GM18499 (cell line): ENCODE results near the gene VPREB1.
"Not testable (repeated sequence)": the region's sequence is repeated elsewhere in the genome, so short reads cannot be mapped to it uniquely, and the experiment has no call there.

Source experiments
- ATAC-seq: cut with Tn5 transposase; IDR thresholded peaks from one replicate; pipeline ENCODE4 v1.9.1; 2021; ENCODE audit warnings: moderate number of reproducible peaks; ENCODE audit not compliant: insufficient read depth, unreplicated experiment

Gene VPREB1

DNA sequence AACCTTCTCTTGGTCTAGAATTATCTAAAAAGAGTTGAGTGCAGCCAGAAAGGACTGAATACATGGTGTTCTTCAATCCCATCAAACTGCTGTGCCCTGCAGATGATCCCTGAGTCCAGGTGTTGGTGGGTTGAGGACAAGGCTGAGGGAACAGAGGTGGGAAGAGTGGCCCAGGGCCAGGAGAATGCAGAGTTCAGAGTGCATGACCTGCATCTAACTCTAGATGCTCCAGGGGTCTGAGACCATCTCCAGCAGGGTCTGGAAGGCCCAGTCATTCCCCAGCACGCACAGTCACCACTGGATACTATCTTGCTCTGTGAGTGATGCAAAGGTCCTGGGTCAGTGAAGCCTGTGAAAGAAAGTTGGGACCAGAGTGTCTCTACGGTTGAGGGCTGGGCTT is 2.1 kb upstream of the VPREB1 start:
- ATAC-seq: no peak

DNA sequence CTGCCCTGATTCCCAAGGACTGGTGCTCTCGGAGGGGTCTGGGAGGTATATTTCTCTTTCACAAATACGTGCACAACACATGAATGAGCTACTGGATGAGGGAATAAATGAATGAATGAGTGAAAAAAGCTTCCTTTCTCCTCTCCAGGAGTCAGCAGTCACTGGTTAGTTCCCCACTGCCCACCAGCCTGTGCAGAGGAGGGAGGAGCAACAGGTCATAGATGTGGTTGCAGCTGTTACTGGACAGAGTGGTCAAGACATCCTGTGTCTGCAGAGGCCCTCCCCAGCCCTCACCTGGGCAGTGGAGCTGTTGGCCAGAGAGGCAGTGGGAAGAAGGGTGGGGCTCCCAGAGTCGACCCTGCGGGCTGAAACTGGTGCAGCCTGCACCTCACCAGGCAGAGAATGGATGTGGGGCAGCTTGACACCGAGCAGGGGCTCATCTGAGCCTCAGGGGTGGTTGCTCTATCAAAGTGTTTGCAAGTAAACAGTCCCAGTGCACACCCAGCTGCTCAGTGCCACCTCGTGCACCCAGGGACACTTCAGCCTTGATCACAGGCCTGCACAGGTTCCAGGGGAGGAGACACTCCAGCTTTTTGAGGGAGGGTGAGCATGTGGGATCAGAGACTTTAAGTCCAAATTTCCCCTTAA is 1.4 kb upstream of the VPREB1 start:
- ATAC-seq: no peak

DNA sequence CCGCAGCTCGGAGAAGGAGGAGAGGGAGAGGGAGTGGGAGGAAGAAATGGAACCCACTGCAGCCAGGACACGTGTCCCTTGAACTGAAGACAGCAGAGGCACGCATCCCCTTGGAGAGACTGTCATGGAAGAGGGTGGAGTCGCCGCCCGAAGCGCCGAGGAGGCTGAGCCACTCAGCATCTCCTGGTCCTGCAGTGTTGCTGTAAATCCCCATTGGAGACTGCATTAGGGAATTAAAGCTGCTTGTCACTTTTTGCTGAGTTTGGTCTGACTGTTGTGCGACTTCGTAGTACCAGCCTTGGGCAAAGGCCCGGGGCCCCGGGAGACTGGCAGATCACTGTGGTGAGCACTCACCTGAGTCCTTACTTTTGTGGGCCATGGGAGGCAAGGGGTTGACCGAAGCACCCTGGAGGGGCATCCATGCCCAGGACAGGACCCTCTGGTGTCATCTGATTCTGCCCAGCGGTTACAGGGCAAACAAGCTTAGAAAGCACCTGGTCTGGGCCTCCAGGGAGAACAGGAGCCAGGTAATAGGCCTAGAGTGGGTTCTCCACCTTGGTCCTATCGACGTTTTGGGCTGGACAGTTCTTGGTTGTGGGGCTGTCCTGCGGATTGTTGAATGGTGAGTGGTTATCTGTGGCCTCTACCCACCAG is 797 bp downstream of the VPREB1 start:
- ATAC-seq: no peak

DNA sequence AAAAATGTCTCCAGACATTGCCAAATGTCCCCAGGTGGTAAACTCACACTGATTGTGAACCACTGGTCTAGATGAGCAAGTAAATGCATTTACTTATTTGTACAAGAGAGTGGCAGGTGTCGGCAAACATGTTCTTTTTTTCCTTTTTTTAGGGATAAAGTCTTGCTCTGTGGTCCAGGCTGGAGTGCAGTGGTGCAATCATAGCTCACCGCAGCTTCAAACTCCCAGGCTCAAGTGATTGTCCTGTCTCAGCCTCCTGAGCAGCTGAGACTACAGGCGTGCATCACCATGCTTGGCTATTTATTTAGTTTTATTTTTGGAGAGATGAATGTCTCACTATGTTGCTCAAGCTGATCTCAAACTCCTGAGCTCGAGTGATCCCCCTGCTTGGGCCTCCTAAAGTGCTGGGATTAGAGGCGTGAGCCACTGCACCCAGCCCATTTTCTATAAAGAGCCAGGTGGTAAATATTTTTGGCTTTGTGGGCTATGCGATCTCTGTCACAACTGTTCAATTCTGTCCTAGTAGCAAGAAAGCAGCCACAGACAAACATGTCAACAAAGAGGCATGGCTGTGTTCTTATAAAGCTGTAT is 1.4 kb downstream of the VPREB1 start:
- no peak for ATAC-seq

DNA sequence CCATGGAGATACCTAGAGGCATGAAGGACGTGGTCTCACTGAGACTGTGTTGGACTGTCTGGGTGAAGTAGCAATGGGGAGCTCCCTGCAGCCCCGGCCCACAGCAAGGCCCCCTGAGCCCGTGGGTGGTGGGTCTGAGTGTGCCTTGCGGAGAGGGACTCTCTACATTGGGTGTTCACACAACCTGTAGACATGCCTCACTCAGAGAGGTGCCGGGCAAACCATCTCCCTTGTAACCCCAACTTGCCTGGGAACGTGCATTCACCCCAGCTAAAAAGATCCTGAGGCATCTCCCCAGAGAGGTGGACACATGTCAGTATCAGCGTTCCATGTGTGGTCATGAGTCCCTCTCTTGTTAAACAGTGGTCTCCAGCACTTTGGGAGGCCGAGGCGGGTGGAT is 2.1 kb downstream of the VPREB1 start:
- no peak for ATAC-seq

DNA sequence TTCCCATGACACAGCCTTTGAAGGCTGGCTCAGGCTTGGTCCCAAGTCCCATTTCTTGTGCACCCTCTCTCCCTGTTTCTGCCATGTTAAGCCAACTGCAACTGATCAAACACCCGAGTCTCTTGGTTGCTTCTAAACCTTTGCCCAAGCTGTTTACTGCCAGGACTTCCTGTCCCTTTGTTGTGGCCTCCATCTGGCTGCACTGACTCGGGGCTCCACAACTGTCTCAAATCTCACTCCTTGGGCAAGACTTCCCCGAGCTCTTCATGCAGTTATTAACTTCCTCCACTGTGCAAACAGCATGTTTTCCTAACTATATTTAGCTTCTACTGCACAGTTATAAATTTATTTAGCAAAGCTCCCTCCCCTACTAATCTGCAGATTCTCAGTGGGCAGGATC is 4.3 kb downstream of the VPREB1 start:
- no peak for ATAC-seq

DNA sequence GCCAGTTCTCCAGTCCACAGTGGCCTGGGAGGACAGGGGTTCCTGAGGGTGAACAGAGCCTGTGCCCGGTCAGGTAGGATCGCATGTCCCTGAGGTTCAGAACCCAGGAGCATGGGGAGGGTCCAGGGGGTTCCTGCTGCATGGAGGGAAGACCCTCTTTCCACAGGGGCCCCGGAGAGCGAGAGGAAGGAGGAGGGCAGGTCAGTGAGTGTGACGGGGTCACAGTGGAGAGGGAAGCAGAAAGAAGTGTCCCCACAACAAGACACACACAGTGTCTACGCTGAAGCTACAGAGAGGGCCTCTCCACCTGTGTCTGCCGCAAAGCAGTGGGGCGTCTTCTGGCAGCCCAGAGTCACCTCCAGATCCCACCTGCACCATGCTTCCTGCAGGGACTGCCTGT is 6.1 kb downstream of the VPREB1 start:
- not testable (repeated sequence) for ATAC-seq

DNA sequence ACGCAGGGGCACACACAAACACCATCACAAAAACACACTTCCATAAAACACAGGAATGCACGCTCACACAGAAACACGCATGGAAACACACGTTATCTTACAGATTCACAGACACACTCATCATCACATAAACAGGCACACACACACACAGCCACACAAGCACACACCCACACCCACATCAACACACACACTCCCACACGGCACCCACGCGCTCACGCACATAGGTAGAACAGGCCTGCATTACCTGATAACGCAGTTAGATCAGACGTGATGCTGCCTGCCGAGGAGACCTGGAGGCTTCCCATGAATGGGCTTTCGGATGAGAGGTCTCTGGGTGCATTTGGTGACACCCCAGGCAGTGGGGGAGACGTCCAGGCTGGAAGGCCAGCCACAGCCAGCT is 11.5 kb downstream of the VPREB1 start:
- not testable (repeated sequence) for ATAC-seq

DNA sequence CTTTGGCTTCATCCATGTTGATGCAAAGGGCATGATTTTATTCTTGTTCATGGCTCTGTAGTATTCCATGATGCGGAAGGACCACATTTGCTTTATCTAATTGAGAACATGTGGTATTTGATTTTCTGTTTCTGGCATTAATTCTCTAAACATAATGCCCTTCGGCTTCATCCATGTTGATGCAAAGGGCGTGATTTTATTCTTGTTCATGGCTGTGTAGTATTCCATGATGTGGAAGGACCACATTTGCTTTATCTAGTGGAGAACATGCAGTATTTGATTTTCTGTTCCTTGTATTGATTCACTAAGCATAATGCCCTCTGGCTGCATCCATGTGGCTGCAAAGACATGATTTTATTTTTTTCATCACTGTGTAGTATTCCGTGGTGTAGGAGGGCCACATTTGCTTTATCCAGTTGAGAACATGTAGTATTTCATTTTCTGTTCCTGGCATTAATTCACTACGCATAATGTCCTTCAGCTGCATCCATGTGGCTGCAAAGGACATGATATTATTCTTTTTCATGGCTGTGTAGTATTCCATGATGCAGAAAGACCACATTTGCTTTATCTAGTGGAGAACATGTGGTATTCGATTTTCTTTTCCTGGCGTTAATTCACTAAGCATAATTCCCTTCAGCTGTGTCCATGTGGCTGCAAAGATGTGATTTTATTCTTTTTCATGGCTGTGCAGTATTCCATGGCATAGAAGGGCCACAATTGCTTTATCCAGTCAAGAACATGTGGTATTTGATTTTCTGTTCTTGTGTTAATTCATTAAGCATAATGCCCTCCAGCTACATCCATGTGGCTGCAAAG is 14.2 kb downstream of the VPREB1 start:
- not testable (repeated sequence) for ATAC-seq

DNA sequence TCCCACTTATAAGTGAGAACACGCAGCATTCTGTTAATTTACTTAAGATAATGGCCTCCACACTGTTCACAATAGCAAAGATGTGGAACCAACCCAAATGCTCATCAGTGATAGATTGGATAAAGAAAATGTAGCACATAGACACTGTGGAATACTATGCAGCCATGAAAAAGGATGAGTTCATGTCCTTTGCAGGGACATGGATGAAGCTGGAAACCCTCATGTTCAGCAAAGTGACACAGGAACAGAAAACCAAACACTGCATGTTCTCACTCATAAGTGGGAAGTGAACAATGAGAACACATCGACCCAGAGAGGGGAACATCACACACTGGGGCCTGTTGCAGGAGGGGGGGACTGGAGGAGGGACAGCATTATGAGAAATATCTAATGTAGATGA is 15.6 kb downstream of the VPREB1 start:
- not testable (repeated sequence) for ATAC-seq

DNA sequence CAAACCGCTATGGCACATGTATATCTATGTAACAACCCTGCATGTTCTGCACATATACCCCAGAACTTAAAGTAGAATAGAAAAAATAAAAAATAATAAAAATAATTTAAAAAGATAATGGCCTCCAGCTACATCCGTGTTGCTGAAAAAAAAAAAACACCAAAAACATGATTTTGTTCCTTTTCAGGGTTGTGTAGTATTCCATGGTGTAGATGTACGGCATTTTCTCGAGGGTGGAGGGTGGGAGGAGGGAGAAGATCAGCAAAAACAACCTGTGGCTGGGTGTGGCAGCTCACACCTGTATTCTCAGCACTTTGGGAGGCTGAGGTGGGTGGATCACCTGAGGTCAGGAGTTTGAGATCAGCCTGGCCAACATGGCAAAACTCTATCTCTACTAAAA is 16.0 kb downstream of the VPREB1 start:
- ATAC-seq: not testable (repeated sequence)

DNA sequence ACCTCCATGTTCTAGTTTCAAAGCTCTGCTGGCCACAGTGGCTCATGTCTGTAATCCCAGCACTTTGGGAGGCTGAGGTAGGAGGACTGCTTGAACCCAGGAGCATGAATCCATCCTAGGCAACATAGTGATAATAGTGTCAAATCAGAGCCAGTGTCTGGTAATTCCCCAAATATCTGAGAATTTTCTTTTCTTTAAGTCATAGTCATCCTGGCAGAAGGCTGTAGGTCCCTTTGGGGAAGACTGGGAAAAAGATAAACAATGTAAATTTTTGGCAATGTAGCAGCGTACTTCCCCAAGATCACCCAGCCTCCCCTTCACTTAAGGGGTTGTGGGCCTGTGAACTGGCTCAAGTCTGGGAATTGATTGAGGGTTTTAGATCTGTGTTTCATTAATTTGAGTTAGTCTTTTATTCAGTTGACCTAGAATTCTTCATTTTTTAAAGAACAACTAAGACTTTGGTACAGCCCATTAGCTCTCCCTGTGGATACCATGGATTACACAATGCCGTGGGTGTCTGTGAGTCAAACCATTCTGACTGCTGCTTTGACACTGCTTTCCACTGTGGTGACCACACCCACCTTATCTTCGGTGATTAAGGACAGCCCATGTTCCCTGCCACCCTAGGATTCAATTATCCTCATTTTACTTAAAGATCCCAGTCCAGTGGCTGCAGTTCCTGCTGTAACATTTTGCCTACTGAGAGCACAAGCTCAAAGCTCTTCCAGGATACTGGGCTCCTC is 17.9 kb downstream of the VPREB1 start:
- ATAC-seq: not testable (repeated sequence)

DNA sequence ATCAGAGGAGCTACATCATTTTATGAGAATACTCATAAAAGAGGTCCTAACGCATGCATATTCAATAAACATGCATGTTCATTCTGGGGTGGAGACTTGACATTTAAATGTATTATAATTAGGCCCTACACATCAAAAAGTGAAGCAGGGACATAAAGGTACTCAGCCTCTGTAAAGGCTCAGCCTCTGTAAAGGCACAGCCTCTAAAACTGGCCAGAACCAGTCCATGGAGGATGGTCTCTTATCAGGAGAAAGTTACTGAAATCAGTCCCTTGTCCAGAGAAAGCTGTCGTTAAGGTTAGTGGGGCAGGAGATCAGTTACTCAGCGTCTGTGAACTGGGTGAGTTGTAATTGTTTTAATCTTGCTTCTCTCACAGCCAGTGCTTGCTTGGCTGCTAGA is 19.2 kb downstream of the VPREB1 start:
- ATAC-seq: not testable (repeated sequence)

DNA sequence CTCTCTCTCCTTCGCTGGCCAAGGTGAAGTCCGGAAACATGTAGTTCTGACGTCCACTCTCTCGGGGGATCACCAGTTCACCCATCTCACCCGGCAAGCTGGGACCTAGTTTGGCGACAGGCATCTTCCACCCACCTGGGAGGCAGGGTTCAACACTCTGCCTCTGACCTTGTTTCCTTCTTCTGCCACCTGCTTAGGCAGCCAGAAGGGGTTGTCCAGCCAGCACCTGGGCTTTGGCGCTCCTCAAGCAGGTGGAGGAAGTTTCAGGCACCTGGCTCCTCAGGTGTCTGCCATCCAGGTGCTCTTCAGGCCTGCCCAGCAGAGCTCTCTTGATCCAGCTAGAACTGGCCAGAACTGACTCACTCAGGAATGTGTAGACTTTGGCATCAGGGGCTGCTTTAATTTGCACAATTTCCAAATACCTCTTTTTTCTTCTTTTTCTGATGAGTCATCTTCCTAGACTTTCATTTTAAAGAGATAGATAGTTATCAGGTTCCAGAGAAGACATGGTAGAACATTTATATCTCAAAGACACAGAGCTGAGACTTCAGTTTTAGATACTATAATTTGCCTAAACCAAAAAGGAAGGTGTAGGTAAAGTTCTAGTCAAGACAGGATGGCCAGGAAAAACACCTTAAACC is 25.6 kb downstream of the VPREB1 start:
- ATAC-seq: not testable (repeated sequence)

DNA sequence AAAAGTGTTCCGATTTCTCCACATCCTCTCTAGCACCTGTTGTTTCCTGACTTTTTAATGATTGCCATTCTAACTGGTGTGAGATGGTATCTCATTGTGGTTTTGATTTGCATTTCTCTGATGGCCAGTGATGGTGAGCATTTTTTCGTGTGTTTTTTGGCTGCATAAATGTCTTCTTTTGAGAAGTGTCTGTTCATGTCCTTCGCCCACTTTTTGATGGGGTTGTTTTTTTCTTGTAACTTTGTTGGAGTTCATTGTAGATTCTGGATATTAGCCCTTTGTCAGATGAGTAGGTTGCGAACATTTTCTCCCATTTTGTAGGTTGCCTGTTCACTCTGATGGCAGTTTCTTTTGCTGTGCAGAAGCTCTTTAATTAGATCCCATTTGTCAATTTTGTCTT is 32.8 kb downstream of the VPREB1 start:
- ATAC-seq: not testable (repeated sequence)

DNA sequence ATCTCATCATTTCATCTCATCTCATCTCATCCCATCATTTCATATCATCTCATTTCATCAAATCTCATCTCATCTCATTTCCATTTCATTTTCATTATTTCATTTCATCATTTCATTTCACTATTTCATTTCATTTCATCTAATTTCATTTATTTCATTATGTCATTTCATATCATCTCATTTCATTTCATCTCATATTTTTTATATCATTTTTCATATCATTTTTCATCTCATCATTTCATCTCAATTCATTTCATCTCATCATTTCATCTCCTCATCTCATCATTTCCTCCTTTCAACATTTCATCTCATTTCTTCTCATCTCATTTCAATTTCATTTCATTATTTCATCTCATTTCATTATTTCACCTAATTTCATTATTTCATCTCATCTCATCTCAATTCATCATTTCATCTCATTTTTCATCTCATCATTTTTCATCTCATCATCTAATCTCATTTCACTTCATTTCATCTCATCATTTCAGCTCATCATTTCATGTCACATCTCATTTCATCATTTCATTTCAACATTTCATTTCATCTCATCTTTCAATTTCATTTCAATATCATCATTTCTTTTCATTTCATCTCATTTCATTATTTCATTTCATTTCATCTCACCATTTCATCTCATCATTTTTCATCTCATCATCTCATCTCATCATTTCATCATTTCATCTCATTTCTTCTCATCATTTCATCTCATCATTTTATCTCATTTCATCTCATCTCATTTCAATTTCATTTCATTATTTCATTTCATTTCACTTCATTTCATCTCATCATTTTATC is 40.6 kb downstream of the VPREB1 start:
- not testable (repeated sequence) for ATAC-seq

DNA sequence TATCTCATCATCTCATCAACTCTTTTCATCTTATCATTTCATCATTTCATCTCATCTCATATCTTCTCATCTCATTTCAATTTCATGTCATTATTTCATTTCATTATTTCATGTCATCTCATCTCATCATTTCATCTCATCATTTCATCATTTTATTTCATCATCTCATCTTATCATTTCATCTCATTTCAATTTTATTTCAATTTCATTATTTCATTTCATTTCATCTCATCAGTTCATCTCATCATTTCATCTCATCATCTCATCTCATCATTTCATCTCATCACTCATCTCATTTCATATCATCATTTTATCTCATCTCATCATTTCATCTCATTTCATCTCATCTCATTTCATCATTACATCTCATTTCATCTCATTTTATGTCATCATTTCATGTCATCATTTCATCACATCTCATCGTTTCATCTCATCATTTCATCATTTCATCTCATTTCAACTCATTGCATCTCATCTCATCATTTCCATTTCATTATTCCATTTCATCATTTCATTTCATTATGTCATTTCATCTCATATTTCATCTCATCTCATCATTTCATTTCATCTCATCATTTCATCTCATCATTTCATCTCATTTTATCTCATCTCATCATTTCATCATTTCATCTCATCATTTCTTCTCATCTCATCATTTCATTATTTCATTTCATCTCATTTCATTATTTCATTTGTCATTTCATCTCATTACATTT is 42.0 kb downstream of the VPREB1 start:
- not testable (repeated sequence) for ATAC-seq

DNA sequence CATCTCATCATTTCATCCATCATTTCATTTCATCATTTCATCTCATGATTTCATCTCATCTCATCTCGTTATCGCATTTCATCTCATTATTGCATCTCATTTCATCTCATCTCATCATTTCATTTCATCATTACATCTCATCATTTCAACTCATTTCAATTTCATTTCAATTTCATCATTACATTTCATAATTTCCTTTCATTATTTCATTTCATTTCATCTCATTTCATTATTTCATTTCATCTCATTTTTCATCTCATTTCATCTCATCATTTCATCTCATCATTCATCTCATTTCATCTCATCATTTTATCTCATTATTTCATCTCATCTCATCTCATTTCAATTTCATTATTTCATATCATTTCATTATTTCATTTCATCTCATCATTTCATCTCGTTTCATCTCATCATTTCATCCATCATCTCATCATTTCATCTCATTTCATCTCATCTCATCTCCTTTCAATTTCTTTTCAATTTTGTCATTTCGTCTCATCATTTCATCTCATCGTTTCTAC is 42.6 kb downstream of the VPREB1 start:
- not testable (repeated sequence) for ATAC-seq
